ENCODE measurements around the gene KLHL6. TPM values are rescaled to one million over a fixed set of nuclear protein-coding genes. Genes with fewer than 3 reads are reported as not detected.

KLHL6 gene
- total RNA-seq, 4 donors from 2014 or later = 0.10 to 1.4 (median 0.39) TPM

DNA sequence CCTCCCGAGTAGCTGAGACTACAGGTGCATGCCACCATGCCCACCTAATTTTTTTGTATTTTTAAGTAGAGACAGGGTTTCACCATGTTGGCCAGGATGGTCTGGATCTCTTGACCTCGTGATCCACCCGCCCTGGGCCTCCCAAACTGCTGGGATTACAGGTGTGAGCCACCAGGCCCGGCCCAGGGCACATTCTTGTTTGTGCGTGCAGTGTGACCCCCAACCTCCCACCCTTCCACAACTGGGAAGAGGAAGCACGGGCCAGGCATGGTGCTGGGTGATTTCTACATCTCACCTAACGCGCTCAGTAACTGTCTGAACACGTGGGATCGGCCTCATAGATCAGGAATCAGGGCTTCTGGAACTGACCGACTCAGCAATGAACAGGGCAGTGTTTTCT lies 48.0 kb downstream of the KLHL6 start:
- Histone ChIP-seq H3K4me3 (no peak overlapping the region), H3K27me3 (no peaks in the 10 kb centered on the region), H3K36me3 (no peaks in the 10 kb centered on the region), H3K4me1 (no peaks in the 10 kb centered on the region), H3K9me3 (no peaks in the 10 kb centered on the region), H3K27ac (no peak overlapping the region)
- no peak for TF ChIP-seq POLR2A (IDR thresholded peaks at IDR 0.05)
- TF ChIP-seq EP300 (IDR thresholded peaks at IDR 0.05) = no peak
- TF ChIP-seq CTCF (IDR thresholded peaks at IDR 0.05) = no peak
- no peak for TF ChIP-seq POLR2AphosphoS5 (IDR thresholded peaks at IDR 0.05)
- DNase-seq (ENCODE audit: low spot score in 2 of 2) = no peak
- WGBS = 96% methylated on average over 11 of the region's 11 CpGs

GRCh38 chr3:183506674-183507320 lies 48.7 kb downstream of the KLHL6 start:
- no peaks in the 10 kb centered on the region for H3K4me1 ChIP-seq
- DNase-seq (ENCODE audit: low spot score in 2 of 2) = no peak
- TF ChIP-seq POLR2AphosphoS5 (IDR thresholded peaks at IDR 0.05) (no peak), CTCF (IDR thresholded peaks at IDR 0.05) (no peak), EP300 (IDR thresholded peaks at IDR 0.05) (no peak), POLR2A (IDR thresholded peaks at IDR 0.05) (no peak)
- WGBS = 80% methylated on average over 3 of the region's 3 CpGs
- no peaks in the 10 kb centered on the region for H3K27me3 ChIP-seq
- H3K27ac ChIP-seq = no peak overlapping the region
- H3K36me3 ChIP-seq = no peaks in the 10 kb centered on the region
- H3K4me3 ChIP-seq = no peak overlapping the region
- no peaks in the 10 kb centered on the region for H3K9me3 ChIP-seq

DNA sequence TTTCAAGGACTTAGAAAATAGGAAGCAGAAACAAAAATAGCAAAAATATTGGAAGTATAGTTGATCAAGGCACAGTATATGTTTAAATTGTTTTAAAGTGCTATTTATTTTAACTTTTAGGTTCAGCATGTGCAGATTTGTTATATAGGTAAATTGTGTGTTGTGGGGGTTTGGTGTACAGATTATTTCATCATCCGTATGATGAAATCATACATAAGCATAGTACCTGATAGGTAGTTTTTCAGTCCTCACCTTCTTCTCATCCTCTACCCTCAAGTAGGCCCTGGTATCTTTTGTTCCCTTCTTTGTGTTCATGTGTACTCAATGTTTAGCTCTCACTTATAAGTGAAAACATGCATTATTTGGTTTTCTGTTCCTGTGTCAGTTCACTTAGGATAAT lies 50.9 kb downstream of the KLHL6 start:
- Histone ChIP-seq H3K27me3 (no peaks in the 10 kb centered on the region), H3K9me3 (no peaks in the 10 kb centered on the region), H3K4me3 (no peak overlapping the region), H3K4me1 (no peaks in the 10 kb centered on the region), H3K27ac (no peak overlapping the region), H3K36me3 (no peaks in the 10 kb centered on the region)
- no peak for DNase-seq (ENCODE audit: low spot score in 2 of 2)
- WGBS = 93% methylated on average over 1 of the region's 1 CpG
- no peak for TF ChIP-seq EP300 (IDR thresholded peaks at IDR 0.05)
- no peak for TF ChIP-seq POLR2A (IDR thresholded peaks at IDR 0.05)
- TF ChIP-seq CTCF (IDR thresholded peaks at IDR 0.05) = no peak
- TF ChIP-seq POLR2AphosphoS5 (IDR thresholded peaks at IDR 0.05) = no peak

DNA sequence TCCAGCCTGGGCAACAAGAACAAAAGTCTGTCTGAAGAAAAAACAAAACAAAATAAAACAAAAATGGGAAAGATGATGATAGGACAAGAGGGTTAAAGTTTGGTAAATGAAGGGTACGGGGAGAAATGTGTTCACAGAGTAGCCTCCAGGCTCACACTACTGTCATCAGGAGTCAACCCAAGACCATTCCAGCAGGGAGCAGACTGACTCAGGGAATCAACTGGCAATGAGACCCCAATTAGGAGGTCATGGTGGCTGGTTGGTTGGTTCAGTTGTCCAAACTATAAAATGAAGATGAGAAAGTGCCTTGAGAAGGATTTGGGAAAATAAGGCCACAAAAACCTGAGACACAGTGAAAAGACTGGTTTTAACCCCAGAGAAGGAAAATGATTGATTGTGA lies 51.8 kb downstream of the KLHL6 start:
- Histone ChIP-seq H3K27ac (no peak overlapping the region), H3K9me3 (no peaks in the 10 kb centered on the region), H3K27me3 (no peaks in the 10 kb centered on the region), H3K36me3 (no peaks in the 10 kb centered on the region), H3K4me1 (no peaks in the 10 kb centered on the region), H3K4me3 (no peak overlapping the region)
- DNase-seq (ENCODE audit: low spot score in 2 of 2) = no peak
- 78% methylated on average over 1 of the region's 1 CpG for WGBS
- TF ChIP-seq CTCF (IDR thresholded peaks at IDR 0.05) (no peak), EP300 (IDR thresholded peaks at IDR 0.05) (no peak)

GRCh38 chr3:183502237-183503181 lies 53.0 kb downstream of the KLHL6 start:
- DNase-seq (ENCODE audit: low spot score in 2 of 2) = peak; percentile 8 to 49
- Histone ChIP-seq H3K27ac (no peak overlapping the region), H3K27me3 (no peaks in the 10 kb centered on the region), H3K4me3 (no peak overlapping the region), H3K9me3 (no peaks in the 10 kb centered on the region), H3K36me3 (no peaks in the 10 kb centered on the region), H3K4me1 (no peaks in the 10 kb centered on the region)
- TF ChIP-seq EP300 (IDR thresholded peaks at IDR 0.05) (no peak), CTCF (IDR thresholded peaks at IDR 0.05) (no peak), POLR2AphosphoS5 (IDR thresholded peaks at IDR 0.05) (no peak), POLR2A (IDR thresholded peaks at IDR 0.05) (no peak)
- 61% methylated on average over 7 of the region's 7 CpGs for WGBS

Measured in suprapubic skin (tissue), 4 donors.